Kidney tubule cell (primary cell): ENCODE data around the gene COL8A2.

Experiments
- DNase-seq: peaks from one replicate; pipeline ENCODE4 v3.0.0-alpha.2; 2018; ENCODE audit warnings: low spot score

COL8A2 gene

GRCh38 chr1:36157115-36157903 lies 32.3 kb upstream of the COL8A2 start:
- DNase-seq: no peak

- DNase-seq: peak; percentile 61
Observed at GRCh38 chr1:36156329-36157114, 31.5 kb upstream of the COL8A2 start.

GRCh38 chr1:36155408-36156328 lies 30.6 kb upstream of the COL8A2 start, which contains the start of gene MAP7D1:
Gene MAP7D1, plus strand, starts transcription at chr1:36156160. Its CDS starts 258 bp downstream, at chr1:36156418.
- peak; percentile 85 for DNase-seq

GRCh38 chr1:36154765-36155407 lies 29.9 kb upstream of the COL8A2 start:
- DNase-seq: no peak

- no peak for DNase-seq
Observed at GRCh38 chr1:36154335-36154734, 29.3 kb upstream of the COL8A2 start.

- DNase-seq: no peak
Observed at GRCh38 chr1:36153476-36153875, 28.5 kb upstream of the COL8A2 start.

- DNase-seq: no peak
Observed at GRCh38 chr1:36151845-36152203, 26.8 kb upstream of the COL8A2 start.

GRCh38 chr1:36151134-36151844 lies 26.3 kb upstream of the COL8A2 start:
- no peak for DNase-seq

- peak; percentile 98 for DNase-seq
Observed at GRCh38 chr1:36150296-36151133, 25.5 kb upstream of the COL8A2 start.

GRCh38 chr1:36149973-36150295 lies 24.9 kb upstream of the COL8A2 start:
- no peak for DNase-seq

GRCh38 chr1:36149237-36149972 lies 24.4 kb upstream of the COL8A2 start, which contains the start of gene TRAPPC3:
Gene TRAPPC3, minus strand, starts transcription at chr1:36149486. Its CDS starts 108 bp downstream, at chr1:36149378.
- peak; percentile 100 for DNase-seq

GRCh38 chr1:36148821-36149236 lies 23.8 kb upstream of the COL8A2 start:
- DNase-seq: no peak

- no peak for DNase-seq
Observed at GRCh38 chr1:36144413-36144812, 19.4 kb upstream of the COL8A2 start.

GRCh38 chr1:36143424-36143823 lies 18.4 kb upstream of the COL8A2 start:
- DNase-seq: no peak

- no peak for DNase-seq
Observed at GRCh38 chr1:36142121-36142520, 17.1 kb upstream of the COL8A2 start.

GRCh38 chr1:36139521-36139920 lies 14.5 kb upstream of the COL8A2 start:
- no peak for DNase-seq

- no peak for DNase-seq
Observed at GRCh38 chr1:36137776-36138175, 12.8 kb upstream of the COL8A2 start.

GRCh38 chr1:36137226-36137625 lies 12.2 kb upstream of the COL8A2 start:
- DNase-seq: no peak

GRCh38 chr1:36136535-36136934 lies 11.5 kb upstream of the COL8A2 start:
- DNase-seq: peak; percentile 59
